Liver (tissue), 9 donors: ENCODE measurements around the gene C1orf216. TPM values are rescaled to one million over a fixed set of nuclear protein-coding genes. Genes with fewer than 3 reads are reported as not detected.

Experiments used
- DNase-seq: peaks from one replicate; pipeline ENCODE4 v3.0.0-alpha.2; 2017; ENCODE audit warnings: low spot score
- H3K27ac ChIP-seq, 2 donors: one replicate each; pipeline ENCODE4 v1.7.0; 2013; ENCODE audit warnings: inconsistent platforms in 2 of 2, low read length in 2 of 2, control low read depth in 1 of 2, low read depth in 1 of 2, mild to moderate bottlenecking in 1 of 2
- H3K27me3 ChIP-seq, 4 donors: one replicate each; pipeline versions ENCODE4 v1.6.1 to v1.7.0; 2013; ENCODE audit warnings: low read length in 3 of 4, inconsistent platforms in 1 of 4, mild to moderate bottlenecking in 1 of 4, moderate library complexity in 1 of 4; ENCODE audit not compliant: control insufficient read depth in 4 of 4, insufficient read depth in 4 of 4
- H3K36me3 ChIP-seq, 4 donors: one replicate each; pipeline versions ENCODE4 v1.6.1 to v1.7.0; 2013; ENCODE audit warnings: low read length in 3 of 4, mild to moderate bottlenecking in 3 of 4, low read depth in 1 of 4, moderate library complexity in 1 of 4; ENCODE audit not compliant: control insufficient read depth in 4 of 4, insufficient read depth in 3 of 4
- H3K4me1 ChIP-seq, 4 donors: one replicate each; pipeline versions ENCODE4 v1.6.1 to v1.7.0; 2013; ENCODE audit warnings: low read length in 3 of 4, mild to moderate bottlenecking in 3 of 4, moderate library complexity in 1 of 4; ENCODE audit not compliant: control insufficient read depth in 4 of 4, insufficient read depth in 4 of 4
- H3K4me3 ChIP-seq, 3 donors: one replicate each; pipeline versions ENCODE4 v1.6.1 to v1.7.0; 2013; ENCODE audit warnings: low read length in 3 of 3, control low read depth in 1 of 3, low read depth in 1 of 3, mild to moderate bottlenecking in 1 of 3
- H3K9ac ChIP-seq, 2 donors: one replicate each; pipeline ENCODE4 v1.7.0; 2013; ENCODE audit warnings: low read length in 2 of 2, mild to moderate bottlenecking in 2 of 2, moderate library complexity in 2 of 2, control low read depth in 1 of 2, low read depth in 1 of 2
- H3K9me3 ChIP-seq, 4 donors: one replicate each; pipeline versions ENCODE4 v1.6.1 to v1.7.0; 2013; ENCODE audit warnings: low read length in 3 of 4; ENCODE audit not compliant: control insufficient read depth in 4 of 4
- ATF3 ChIP-seq: IDR thresholded peaks from 2 replicates; pipeline ENCODE4 v1.6.1; 2016; ENCODE audit warnings: antibody characterized with exemption
- CTCF ChIP-seq: fragments of 150-350 bp; IDR thresholded peaks from 2 replicates; pipeline ENCODE4 v1.5.1; 2017; ENCODE audit warnings: improper control_type of control experiment, low read depth, low read length; ENCODE audit not compliant: missing input control
- EGR1 ChIP-seq, 2 donors: IDR thresholded peaks; 2 replicates each; pipeline ENCODE4 v1.6.1; 2016 to 2018; ENCODE audit warnings: antibody characterized with exemption in 2 of 2, low read depth in 2 of 2
- FOXA1 ChIP-seq: IDR thresholded peaks from 2 replicates; pipeline ENCODE4 v1.6.1; 2016; ENCODE audit warnings: antibody characterized with exemption
- FOXA2 ChIP-seq: IDR thresholded peaks from 2 replicates; pipeline ENCODE4 v1.6.1; 2016; ENCODE audit warnings: antibody characterized with exemption
- GABPA ChIP-seq, 2 donors: IDR thresholded peaks in 1 of 2; conservative IDR thresholded peaks in 1 of 2; 2 replicates each; pipeline ENCODE4 v1.6.1; 2016; ENCODE audit warnings: antibody characterized with exemption in 2 of 2, mild to moderate bottlenecking in 1 of 2, moderate library complexity in 1 of 2
- HNF4A ChIP-seq, 2 donors: conservative IDR thresholded peaks; 2 replicates each; pipeline ENCODE4 v1.6.1; 2016; ENCODE audit warnings: antibody characterized with exemption in 2 of 2, mild to moderate bottlenecking in 2 of 2
- HNF4G ChIP-seq: IDR thresholded peaks from 2 replicates; pipeline ENCODE4 v1.6.1; 2016; ENCODE audit warnings: antibody characterized with exemption
- JUND ChIP-seq, 2 donors: IDR thresholded peaks; 2 replicates each; pipeline ENCODE4 v1.6.1; 2016; ENCODE audit warnings: antibody characterized with exemption in 2 of 2
- MAX ChIP-seq: IDR thresholded peaks from 2 replicates; pipeline ENCODE4 v1.6.1; 2016; ENCODE audit warnings: antibody characterized with exemption
- NR2F2 ChIP-seq: IDR thresholded peaks from 2 replicates; pipeline ENCODE4 v1.6.1; 2016; ENCODE audit warnings: antibody characterized with exemption
- RAD21 ChIP-seq, 2 donors: IDR thresholded peaks; 2 replicates each; pipeline ENCODE4 v1.6.1; 2016; ENCODE audit warnings: antibody characterized with exemption in 2 of 2, mild to moderate bottlenecking in 2 of 2
- RXRA ChIP-seq, 2 donors: IDR thresholded peaks; 2 replicates each; pipeline ENCODE4 v1.6.1; 2017 to 2018; ENCODE audit warnings: antibody characterized with exemption in 2 of 2, mild to moderate bottlenecking in 1 of 2
- WGBS: extraction: QIAGEN DNeasy Blood & Tissue Kit; methylation state at CpG from one replicate; pipeline ENCODE4 v1.1.7; 2013; 5-methylcytosine and 5-hydroxymethylcytosine counted together
- polyA plus RNA-seq, 2 donors: library from polyadenylated mRNA; stranded (reverse) in 1 of 2; unstranded in 1 of 2; fragments of 200-250 nt in 1 of 2; fragments of >200 nt in 1 of 2; fragmentation: Nextera tagmentation in 1 of 2; extraction: Ambion mirVana in 1 of 2; gene quantifications; one replicate each; pipeline versions ENCODE4 v1.2.1 to v1.2.3, GENCODE V29; 2013 to 2015
- total RNA-seq, 2 donors: library from RNA; depleted of rRNA; stranded (reverse); fragments of >200 nt; gene quantifications; one replicate each; pipeline ENCODE4 v1.2.3, GENCODE V29; 2014
- TF ChIP-seq, protein P1 (sequence below): IDR thresholded peaks from 2 replicates; pipeline ENCODE4 v1.6.1; 2016; ENCODE audit warnings: antibody characterized with exemption, mild to moderate bottlenecking
- TF ChIP-seq, protein P2 (sequence below): IDR thresholded peaks from 2 replicates; pipeline ENCODE4 v1.6.1; 2016; ENCODE audit warnings: antibody characterized with exemption
- donor health status: healthy.
- donor health status: healthy.
- donor health status: healthy.
- donor health status: healthy.
- donor health status: healthy.

Gene C1orf216
- total and polyA plus RNA-seq, 4 donors = 1.2 to 3.4 (median 3.0) TPM

GRCh38 chr1:35675773-35676172 lies 42.9 kb downstream of the C1orf216 start:
- H3K9me3 ChIP-seq = no peaks in the 10 kb centered on the region
- peaks cover 0 to 6% (median 0%) of the 10 kb centered on the region in 4 donors for H3K27me3 ChIP-seq
- no peak overlapping the region for H3K4me3 ChIP-seq
- no peak overlapping the region for H3K27ac ChIP-seq
- TF ChIP-seq, protein P1, sequence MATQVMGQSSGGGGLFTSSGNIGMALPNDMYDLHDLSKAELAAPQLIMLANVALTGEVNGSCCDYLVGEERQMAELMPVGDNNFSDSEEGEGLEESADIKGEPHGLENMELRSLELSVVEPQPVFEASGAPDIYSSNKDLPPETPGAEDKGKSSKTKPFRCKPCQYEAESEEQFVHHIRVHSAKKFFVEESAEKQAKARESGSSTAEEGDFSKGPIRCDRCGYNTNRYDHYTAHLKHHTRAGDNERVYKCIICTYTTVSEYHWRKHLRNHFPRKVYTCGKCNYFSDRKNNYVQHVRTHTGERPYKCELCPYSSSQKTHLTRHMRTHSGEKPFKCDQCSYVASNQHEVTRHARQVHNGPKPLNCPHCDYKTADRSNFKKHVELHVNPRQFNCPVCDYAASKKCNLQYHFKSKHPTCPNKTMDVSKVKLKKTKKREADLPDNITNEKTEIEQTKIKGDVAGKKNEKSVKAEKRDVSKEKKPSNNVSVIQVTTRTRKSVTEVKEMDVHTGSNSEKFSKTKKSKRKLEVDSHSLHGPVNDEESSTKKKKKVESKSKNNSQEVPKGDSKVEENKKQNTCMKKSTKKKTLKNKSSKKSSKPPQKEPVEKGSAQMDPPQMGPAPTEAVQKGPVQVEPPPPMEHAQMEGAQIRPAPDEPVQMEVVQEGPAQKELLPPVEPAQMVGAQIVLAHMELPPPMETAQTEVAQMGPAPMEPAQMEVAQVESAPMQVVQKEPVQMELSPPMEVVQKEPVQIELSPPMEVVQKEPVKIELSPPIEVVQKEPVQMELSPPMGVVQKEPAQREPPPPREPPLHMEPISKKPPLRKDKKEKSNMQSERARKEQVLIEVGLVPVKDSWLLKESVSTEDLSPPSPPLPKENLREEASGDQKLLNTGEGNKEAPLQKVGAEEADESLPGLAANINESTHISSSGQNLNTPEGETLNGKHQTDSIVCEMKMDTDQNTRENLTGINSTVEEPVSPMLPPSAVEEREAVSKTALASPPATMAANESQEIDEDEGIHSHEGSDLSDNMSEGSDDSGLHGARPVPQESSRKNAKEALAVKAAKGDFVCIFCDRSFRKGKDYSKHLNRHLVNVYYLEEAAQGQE = no peak
- TF ChIP-seq FOXA2 (no peak), CTCF (no peak), RAD21 (IDR thresholded peaks at IDR 0.05) (no peak), NR2F2 (no peak), EGR1 (IDR thresholded peaks at IDR 0.05; ENCODE audit: low read depth in 2 of 2) (no peak), JUND (IDR thresholded peaks at IDR 0.05) (no peak), HNF4A (conservative IDR thresholded peaks at IDR 0.05) (no peak), GABPA (IDR thresholded peaks at IDR 0.05 in 1 of 2, conservative IDR thresholded peaks at IDR 0.05 in 1 of 2) (no peak), RXRA (IDR thresholded peaks at IDR 0.05) (no peak)
- H3K4me1 ChIP-seq = no peaks in the 10 kb centered on the region
- no peaks in the 10 kb centered on the region for H3K36me3 ChIP-seq
- DNase-seq = no peak
- WGBS = 94% methylated on average over 1 of the region's 1 CpG
- no peak overlapping the region for H3K9ac ChIP-seq

GRCh38 chr1:35674111-35674510 lies 44.6 kb downstream of the C1orf216 start:
- Histone ChIP-seq H3K36me3 (no peaks in the 10 kb centered on the region), H3K27me3 (peaks cover 0 to 3% (median 0%) of the 10 kb centered on the region in 4 donors), H3K9ac (no peak overlapping the region), H3K9me3 (no peaks in the 10 kb centered on the region), H3K27ac (no peak overlapping the region), H3K4me1 (no peaks in the 10 kb centered on the region), H3K4me3 (no peak overlapping the region)
- TF ChIP-seq FOXA2 (no peak), HNF4G (no peak), ATF3 (no peak)
- DNase-seq = no peak
- 82% methylated on average over 5 of the region's 5 CpGs for WGBS

DNA sequence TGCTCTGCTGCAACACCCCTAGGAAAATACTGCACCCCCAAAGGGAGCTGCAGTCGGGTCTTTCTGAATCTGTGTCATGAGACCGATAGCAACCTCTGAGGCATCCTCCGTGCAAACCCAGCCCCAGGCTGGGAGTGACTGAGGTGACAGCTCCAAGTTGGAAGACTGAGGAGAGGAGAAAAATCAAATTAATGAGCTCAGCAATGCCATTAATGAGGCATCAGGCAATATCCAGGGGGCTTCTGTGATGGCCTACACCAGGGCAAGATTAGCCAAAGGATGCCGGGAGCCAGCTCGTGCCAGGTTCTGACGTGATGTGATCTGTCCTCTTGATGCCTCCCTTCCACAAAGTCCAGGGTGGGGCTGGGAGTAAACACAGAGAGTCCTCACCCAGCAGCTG lies 46.6 kb downstream of the C1orf216 start:
- WGBS = 75% methylated on average over 6 of the region's 6 CpGs
- no peak for TF ChIP-seq HNF4G
- TF ChIP-seq MAX = no peak
- TF ChIP-seq ATF3 = no peak
- TF ChIP-seq FOXA1 = no peak
- no peak for TF ChIP-seq RXRA (IDR thresholded peaks at IDR 0.05)
- TF ChIP-seq, protein P2, sequence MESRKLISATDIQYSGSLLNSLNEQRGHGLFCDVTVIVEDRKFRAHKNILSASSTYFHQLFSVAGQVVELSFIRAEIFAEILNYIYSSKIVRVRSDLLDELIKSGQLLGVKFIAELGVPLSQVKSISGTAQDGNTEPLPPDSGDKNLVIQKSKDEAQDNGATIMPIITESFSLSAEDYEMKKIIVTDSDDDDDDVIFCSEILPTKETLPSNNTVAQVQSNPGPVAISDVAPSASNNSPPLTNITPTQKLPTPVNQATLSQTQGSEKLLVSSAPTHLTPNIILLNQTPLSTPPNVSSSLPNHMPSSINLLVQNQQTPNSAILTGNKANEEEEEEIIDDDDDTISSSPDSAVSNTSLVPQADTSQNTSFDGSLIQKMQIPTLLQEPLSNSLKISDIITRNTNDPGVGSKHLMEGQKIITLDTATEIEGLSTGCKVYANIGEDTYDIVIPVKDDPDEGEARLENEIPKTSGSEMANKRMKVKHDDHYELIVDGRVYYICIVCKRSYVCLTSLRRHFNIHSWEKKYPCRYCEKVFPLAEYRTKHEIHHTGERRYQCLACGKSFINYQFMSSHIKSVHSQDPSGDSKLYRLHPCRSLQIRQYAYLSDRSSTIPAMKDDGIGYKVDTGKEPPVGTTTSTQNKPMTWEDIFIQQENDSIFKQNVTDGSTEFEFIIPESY = no peak
- TF ChIP-seq GABPA (IDR thresholded peaks at IDR 0.05 in 1 of 2, conservative IDR thresholded peaks at IDR 0.05 in 1 of 2) = no peak
- H3K4me3 ChIP-seq = no peak overlapping the region
- H3K9me3 ChIP-seq = no peaks in the 10 kb centered on the region
- H3K27me3 ChIP-seq = peaks cover 0 to 3% (median 0%) of the 10 kb centered on the region in 4 donors
- H3K9ac ChIP-seq = no peak overlapping the region
- no peaks in the 10 kb centered on the region for H3K4me1 ChIP-seq
- DNase-seq = no peak
- no peak overlapping the region for H3K27ac ChIP-seq
- no peaks in the 10 kb centered on the region for H3K36me3 ChIP-seq
